GM23338 (cell line): Measurements from ENCODE around the gene GSTP1. TPM values are rescaled to one million over a fixed set of nuclear protein-coding genes. Genes with fewer than 3 reads are reported as not detected.

Experiments
- ATAC-seq: fragments of 200-7000 bp; cut with Tn5 transposase; 3 replicates; pipeline ENCODE4 v1.9.1; 2020
- DNase-seq: peaks from one replicate; pipeline ENCODE4 v3.0.0-alpha.2; 2015; ENCODE audit warnings: low spot score
- H2AFZ ChIP-seq: fragments of 200-600 bp; sonication (generic); 2 replicates; pipeline ENCODE4 v1.8.0; 2016; ENCODE audit warnings: antibody characterized with exemption, mild to moderate bottlenecking, moderate library complexity
- H3F3A ChIP-seq: fragments of 200-600 bp; sonication (generic); replicated peaks from 2 replicates; pipeline ENCODE4 v1.8.0; 2017; ENCODE audit warnings: antibody characterized with exemption, mixed run types, low read depth
- H3K27ac ChIP-seq: fragments of 200-600 bp; sonication (generic); 2 replicates; pipeline ENCODE4 v1.6.1; 2016; ENCODE audit warnings: low read depth
- H3K27me3 ChIP-seq: fragments of 200-600 bp; sonication (generic); 2 replicates; pipeline ENCODE4 v1.8.0; 2016; ENCODE audit warnings: mild to moderate bottlenecking, mixed run types, moderate library complexity; ENCODE audit not compliant: insufficient read depth
- H3K36me3 ChIP-seq: fragments of 200-600 bp; sonication (generic); 2 replicates; pipeline ENCODE4 v1.8.0; 2016; ENCODE audit warnings: mild to moderate bottlenecking; ENCODE audit not compliant: insufficient read depth
- H3K4me1 ChIP-seq: fragments of 200-600 bp; sonication (generic); 2 replicates; pipeline ENCODE4 v1.8.0; 2016; ENCODE audit warnings: mild to moderate bottlenecking, moderate library complexity; ENCODE audit not compliant: insufficient read depth
- H3K4me2 ChIP-seq: fragments of 200-600 bp; sonication (generic); 2 replicates; pipeline ENCODE4 v1.7.1; 2017; ENCODE audit warnings: mixed run types
- H3K4me3 ChIP-seq: fragments of 200-600 bp; sonication (generic); 2 replicates; pipeline ENCODE4 v1.6.1; 2016; ENCODE audit warnings: mixed run types
- H3K79me2 ChIP-seq: fragments of 200-600 bp; sonication (generic); replicated peaks from 2 replicates; pipeline ENCODE4 v1.8.0; 2017; ENCODE audit warnings: mild to moderate bottlenecking; ENCODE audit not compliant: insufficient read depth
- H3K9me2 ChIP-seq: fragments of 200-600 bp; sonication (generic); 2 replicates; pipeline ENCODE4 v1.8.0; 2017; ENCODE audit not compliant: insufficient read depth
- H4K20me1 ChIP-seq: fragments of 200-600 bp; sonication (generic); replicated peaks from 2 replicates; pipeline ENCODE4 v1.8.0; 2017; ENCODE audit warnings: mild to moderate bottlenecking; ENCODE audit not compliant: insufficient read depth
- H3K27ac Mint-ChIP-seq: 2 replicates; pipeline ENCODE4 v1.8.0; 2020; ENCODE audit warnings: inconsistent platforms, mild to moderate bottlenecking, moderate library complexity, mixed read lengths
- H3K27me3 Mint-ChIP-seq: 3 replicates; pipeline ENCODE4 v1.8.0; 2022; ENCODE audit warnings: low read depth, mild to moderate bottlenecking, moderate library complexity, mixed read lengths, inconsistent platforms; ENCODE audit not compliant: insufficient read depth, poor library complexity
- H3K36me3 Mint-ChIP-seq: 3 replicates; pipeline ENCODE4 v1.8.0; 2021; ENCODE audit warnings: low read depth, mild to moderate bottlenecking, inconsistent platforms, moderate library complexity, mixed read lengths
- H3K4me1 Mint-ChIP-seq: 3 replicates; pipeline ENCODE4 v1.8.0; 2020; ENCODE audit warnings: mild to moderate bottlenecking, inconsistent platforms, mixed read lengths
- H3K4me3 Mint-ChIP-seq: 3 replicates; pipeline ENCODE4 v1.8.0; 2021; ENCODE audit warnings: moderate library complexity, mild to moderate bottlenecking, inconsistent platforms, mixed read lengths
- H3K9me3 Mint-ChIP-seq: 3 replicates; pipeline ENCODE4 v1.8.0; 2020; ENCODE audit warnings: moderate library complexity, mild to moderate bottlenecking, inconsistent platforms, mixed read lengths
- CTCF ChIP-seq, 2 experiments: fragments of 200-600 bp in 1 of 2; sonication (generic) in 1 of 2; conservative IDR thresholded peaks; 2 replicates each; pipeline versions ENCODE4 v1.5.1 to v1.6.1; 2016 to 2017; ENCODE audit warnings: antibody characterized with exemption in 2 of 2, low read depth in 2 of 2, mild to moderate bottlenecking in 2 of 2, moderate library complexity in 1 of 2
- JUNB ChIP-seq: IDR thresholded peaks from one replicate; pipeline ENCODE4 v1.6.1; 2016; ENCODE audit warnings: antibody characterized with exemption; ENCODE audit not compliant: unreplicated experiment
- NANOG ChIP-seq: IDR thresholded peaks from 2 replicates; pipeline ENCODE4 v1.6.1; 2016; ENCODE audit warnings: antibody characterized with exemption, borderline replicate concordance
- REST ChIP-seq: IDR thresholded peaks from one replicate; pipeline ENCODE4 v1.6.1; 2018; ENCODE audit warnings: antibody characterized with exemption; ENCODE audit not compliant: unreplicated experiment
- ZNF114 ChIP-seq: fragments of 250-450 bp; sonication (Bioruptor Pico); IDR thresholded peaks from 2 replicates; pipeline ENCODE4 v1.5.0; 2020; ENCODE audit warnings: mild to moderate bottlenecking, moderate library complexity
- ZNF331 ChIP-seq: fragments of 250-450 bp; sonication (Bioruptor Pico); IDR thresholded peaks from 2 replicates; pipeline ENCODE4 v1.5.0; 2020; ENCODE audit warnings: low read depth, mild to moderate bottlenecking, moderate library complexity
- polyA plus RNA-seq: library from polyadenylated mRNA; unstranded; fragments of >200 nt; fragmentation: Nextera tagmentation; extraction: Ambion mirVana; gene quantifications from 2 replicates; pipeline ENCODE4 v1.2.1, GENCODE V29; 2016
- total RNA-seq: library from RNA; depleted of rRNA; stranded (reverse); fragments of >200 nt; shearing (Covaris generic); gene quantifications from 2 replicates; pipeline ENCODE4 v1.2.3, GENCODE V29; 2014

The GSTP1 gene
- total and polyA plus RNA-seq, 2 experiments from 2014 or later = 1,776 to 1,881 TPM

- TF ChIP-seq REST (no peak), JUNB (no peak), CTCF (conservative IDR thresholded peaks at IDR 0.05; ENCODE audit: low read depth in 2 of 2) (no peak), ZNF114 (CRISPR knock-in tag) (no peak), ZNF331 (CRISPR knock-in tag) (no peak), NANOG (no peak)
These were observed 731 bp downstream of the GSTP1 start (continued) for GRCh38 chr11:67584205-67584880.

GRCh38 chr11:67584881-67585873 is 1.6 kb downstream of the GSTP1 start:
- H3K9me2 ChIP-seq = no peaks in the 10 kb centered on the region
- H4K20me1 ChIP-seq = peaks cover 17% of the 10 kb centered on the region; the same call in 1 of the 2 replicates
- 0 out of 2 replicates have a peak overlapping the region, but pooled peaks have one; percentile 69 for H3K27ac ChIP-seq
- peaks cover 50% of the 10 kb centered on the region for H3K36me3 Mint-ChIP-seq
- peaks cover 2% of the 10 kb centered on the region; the same call in 2 of the 3 replicates for H3K9me3 Mint-ChIP-seq
- peak overlapping the region; percentile 93 for H3K27ac Mint-ChIP-seq
- no peak for TF ChIP-seq REST
- H3K4me1 ChIP-seq = peaks cover 31% of the 10 kb centered on the region
- no peak for DNase-seq
- peak overlapping the region; percentile 88 for H3K4me3 ChIP-seq
- peak; percentile 3; the same call in 2 of the 3 replicates for ATAC-seq
- peaks cover 11% of the 10 kb centered on the region; the same call in 1 of the 2 replicates for H3K36me3 ChIP-seq
- H3F3A ChIP-seq = peaks cover 20% of the 10 kb centered on the region
- peak overlapping the region; percentile 95 for H3K4me2 ChIP-seq
- peaks cover 27% of the 10 kb centered on the region for H3K79me2 ChIP-seq
- H3K27me3 ChIP-seq = no peaks in the 10 kb centered on the region
- H3K4me3 Mint-ChIP-seq = peak overlapping the region; percentile 85
- peaks cover 30% of the 10 kb centered on the region for H3K27me3 Mint-ChIP-seq
- peaks cover 47% of the 10 kb centered on the region for H3K4me1 Mint-ChIP-seq
- no peak overlapping the region for H2AFZ ChIP-seq
